Keratinocyte (primary cell): ENCODE measurements around the gene SLC25A2. TPM values are rescaled to one million over a fixed set of nuclear protein-coding genes. Genes with fewer than 3 reads are reported as not detected.

ENCODE experiments used
- DNase-seq: peaks from one replicate; pipeline ENCODE4 v3.0.0-alpha.2; 2011; ENCODE audit warnings: low read depth, missing footprints, low spot score
- FAIRE-seq: peaks from 2 replicates; lab custom pipeline; 2011; peaks lifted over from hg19 to GRCh38; lab: Jason Lieb, UNC
- H2AFZ ChIP-seq: 2 replicates; pipeline ENCODE4 v1.6.0; 2012; ENCODE audit warnings: low read length, control low read depth, inconsistent platforms; ENCODE audit not compliant: control insufficient read depth
- H3K27ac ChIP-seq: 2 replicates; pipeline ENCODE4 v1.5.1; 2011; ENCODE audit warnings: low read length; ENCODE audit not compliant: control insufficient read depth, insufficient read depth
- H3K27me3 ChIP-seq: 3 replicates; pipeline ENCODE4 v1.6.0; 2011; ENCODE audit warnings: low read length; ENCODE audit not compliant: control insufficient read depth, insufficient read depth; ENCODE audit errors: extremely low read depth
- H3K36me3 ChIP-seq, 2 experiments: 2 replicates in 1 of 2; 3 replicates in 1 of 2; pipeline ENCODE4 v1.5.1; 2011; ENCODE audit warnings: low read length in 2 of 2, mild to moderate bottlenecking in 1 of 2; ENCODE audit not compliant: control insufficient read depth in 2 of 2, insufficient read depth in 2 of 2; ENCODE audit errors: extremely low read depth in 1 of 2
- H3K4me1 ChIP-seq: 3 replicates; pipeline ENCODE4 v1.5.1; 2011; ENCODE audit warnings: low read length; ENCODE audit not compliant: control insufficient read depth, insufficient read depth; ENCODE audit errors: extremely low read depth
- H3K4me2 ChIP-seq: 3 replicates; pipeline ENCODE4 v1.6.0; 2011; ENCODE audit warnings: low read depth, low read length; ENCODE audit not compliant: control insufficient read depth, insufficient read depth; ENCODE audit errors: extremely low read depth
- H3K4me3 ChIP-seq, 3 experiments: fragments of 200-600 bp in 1 of 3; sonication (generic) in 1 of 3; 2 replicates in 2 of 3; 3 replicates in 1 of 3; pipeline ENCODE4 v1.5.1; 2011 to 2016; ENCODE audit warnings: low read length in 3 of 3, mild to moderate bottlenecking in 3 of 3, control low read depth in 2 of 3, inconsistent platforms in 1 of 3, low read depth in 1 of 3, mixed read lengths in 1 of 3, mixed run types in 1 of 3, moderate library complexity in 1 of 3; ENCODE audit not compliant: control insufficient read depth in 2 of 3, insufficient read depth in 2 of 3; ENCODE audit errors: extremely low read depth in 1 of 3
- H3K79me2 ChIP-seq: 2 replicates; pipeline ENCODE4 v1.6.0; 2012; ENCODE audit warnings: low read length; ENCODE audit not compliant: control insufficient read depth, insufficient read depth
- H3K9ac ChIP-seq: 3 replicates; pipeline ENCODE4 v1.6.0; 2011; ENCODE audit warnings: low read length; ENCODE audit not compliant: control insufficient read depth, insufficient read depth; ENCODE audit errors: extremely low read depth
- H3K9me1 ChIP-seq: 3 replicates; pipeline ENCODE4 v1.6.0; 2011; ENCODE audit warnings: low read length; ENCODE audit not compliant: control insufficient read depth, insufficient read depth; ENCODE audit errors: extremely low read depth
- H3K9me3 ChIP-seq: 2 replicates; pipeline ENCODE4 v1.5.1; 2012; ENCODE audit warnings: low read depth, low read length; ENCODE audit not compliant: control insufficient read depth
- H4K20me1 ChIP-seq: 3 replicates; pipeline ENCODE4 v1.6.0; 2011; ENCODE audit warnings: low read length; ENCODE audit not compliant: control insufficient read depth, insufficient read depth; ENCODE audit errors: extremely low read depth
- EZH2 ChIP-seq: IDR thresholded peaks from one replicate; pipeline ENCODE4 v1.6.1; 2012; ENCODE audit warnings: inconsistent platforms, mild to moderate bottlenecking, low read length, moderate library complexity
- dilution Hi-C: fragments of 300-500 bp; cut with MboI; formaldehyde crosslinking; loops from one replicate; pipeline ENCODE4 v1.7.0; 2020; ENCODE audit warnings: low sequenced_read_pairs; ENCODE audit not compliant: extremely low pct_ligation_motif_present
- polyA plus RNA-seq, 5 experiments: library from polyadenylated mRNA; depleted of rRNA in 3 of 5; stranded (reverse) in 3 of 5; stranded (forward) in 1 of 5; unstranded in 1 of 5; fragments of >200 nt; gene quantifications; 1 replicate in 1 of 5; 2 replicates in 3 of 5; 3 replicates in 1 of 5; pipeline versions ENCODE4 v1.2.1 to v1.2.3, GENCODE V29; 2011 to 2012; ENCODE audit warnings: missing spikeins in 2 of 5, low read depth in 1 of 5, low replicate concordance in 1 of 5
- TF ChIP-seq, protein P1 (sequence below), 3 experiments: IDR thresholded peaks in 1 of 3; conservative IDR thresholded peaks in 1 of 3; optimal IDR thresholded peaks in 1 of 3; 2 replicates in 2 of 3; 3 replicates in 1 of 3; pipeline versions ENCODE3 to v1.5.1; 2011; ENCODE audit warnings: low read length in 3 of 3, mild to moderate bottlenecking in 3 of 3, moderate library complexity in 2 of 3, control low read depth in 1 of 3, inconsistent platforms in 1 of 3; ENCODE audit not compliant: insufficient read depth in 2 of 3; ENCODE audit errors: extremely low read depth in 1 of 3

SLC25A2 gene
- polyA plus RNA-seq, 1 donor (not counting 4 experiments of a cell fraction or from before 2014, with no cell fraction given), result not detected

- no peak overlapping the region for H3K27ac ChIP-seq
- H4K20me1 ChIP-seq, result no peaks in the 10 kb centered on the region
- peak overlapping the region; percentile 34 for H2AFZ ChIP-seq
- no peaks in the 10 kb centered on the region for H3K79me2 ChIP-seq
- FAIRE-seq (no peak), DNase-seq (no peak)
- no peaks in the 10 kb centered on the region for H3K9me1 ChIP-seq
- TF ChIP-seq, protein P1, sequence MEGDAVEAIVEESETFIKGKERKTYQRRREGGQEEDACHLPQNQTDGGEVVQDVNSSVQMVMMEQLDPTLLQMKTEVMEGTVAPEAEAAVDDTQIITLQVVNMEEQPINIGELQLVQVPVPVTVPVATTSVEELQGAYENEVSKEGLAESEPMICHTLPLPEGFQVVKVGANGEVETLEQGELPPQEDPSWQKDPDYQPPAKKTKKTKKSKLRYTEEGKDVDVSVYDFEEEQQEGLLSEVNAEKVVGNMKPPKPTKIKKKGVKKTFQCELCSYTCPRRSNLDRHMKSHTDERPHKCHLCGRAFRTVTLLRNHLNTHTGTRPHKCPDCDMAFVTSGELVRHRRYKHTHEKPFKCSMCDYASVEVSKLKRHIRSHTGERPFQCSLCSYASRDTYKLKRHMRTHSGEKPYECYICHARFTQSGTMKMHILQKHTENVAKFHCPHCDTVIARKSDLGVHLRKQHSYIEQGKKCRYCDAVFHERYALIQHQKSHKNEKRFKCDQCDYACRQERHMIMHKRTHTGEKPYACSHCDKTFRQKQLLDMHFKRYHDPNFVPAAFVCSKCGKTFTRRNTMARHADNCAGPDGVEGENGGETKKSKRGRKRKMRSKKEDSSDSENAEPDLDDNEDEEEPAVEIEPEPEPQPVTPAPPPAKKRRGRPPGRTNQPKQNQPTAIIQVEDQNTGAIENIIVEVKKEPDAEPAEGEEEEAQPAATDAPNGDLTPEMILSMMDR (optimal IDR thresholded peaks at IDR 0.05 in 1 of 3, IDR thresholded peaks at IDR 0.05 in 1 of 3, conservative IDR thresholded peaks at IDR 0.05 in 1 of 3; ENCODE audit: extremely low read depth in 1 of 3, insufficient read depth in 2 of 3, low read length in 3 of 3), result peak; percentile 53 to 62 (median 55)
- TF ChIP-seq EZH2, result no peak
- H3K4me3 ChIP-seq, result peak overlapping the region; percentile 7 to 53 (median 37)
- H3K27me3 ChIP-seq, result peaks cover 1% of the 10 kb centered on the region
- no peak overlapping the region for H3K9ac ChIP-seq
- no peaks in the 10 kb centered on the region for H3K36me3 ChIP-seq
- H3K4me2 ChIP-seq, result peak overlapping the region; percentile 62
- H3K4me1 ChIP-seq, result no peaks in the 10 kb centered on the region
- no peaks in the 10 kb centered on the region for H3K9me3 ChIP-seq
- dilution Hi-C loops, result no loop called here
Observed at GRCh38 chr5:141326088-141326854, 22.4 kb upstream of the SLC25A2 start.

DNA sequence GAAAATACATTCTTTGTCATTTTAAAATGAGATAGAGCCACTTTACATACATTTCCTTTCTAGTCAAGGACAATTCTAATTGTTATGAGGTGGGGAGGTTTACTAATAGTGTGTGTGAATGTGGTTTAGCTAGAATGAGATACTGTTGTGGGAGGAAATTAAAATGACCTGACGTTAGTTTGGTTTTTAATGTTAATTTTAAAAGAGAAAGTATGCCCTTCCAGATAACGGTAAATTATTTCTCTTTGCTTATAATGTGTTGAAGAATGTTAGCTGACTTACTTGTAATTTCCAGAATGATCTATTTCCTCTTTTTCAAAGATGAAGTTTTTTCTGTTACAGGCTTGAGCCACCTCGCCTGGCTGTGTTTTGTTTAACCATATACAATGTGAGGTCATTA lies 18.4 kb upstream of the SLC25A2 start:
- no peak overlapping the region for H2AFZ ChIP-seq
- no peak overlapping the region for H3K4me2 ChIP-seq
- no peaks in the 10 kb centered on the region for H3K9me1 ChIP-seq
- H3K36me3 ChIP-seq, result peaks cover 1 to 12% of the 10 kb centered on the region in 2 experiments
- no peak for TF ChIP-seq EZH2
- TF ChIP-seq, protein P1 (optimal IDR thresholded peaks at IDR 0.05 in 1 of 3, IDR thresholded peaks at IDR 0.05 in 1 of 3, conservative IDR thresholded peaks at IDR 0.05 in 1 of 3; ENCODE audit: extremely low read depth in 1 of 3, insufficient read depth in 2 of 3, low read length in 3 of 3), result no peak
- no peak overlapping the region for H3K4me3 ChIP-seq
- H3K9ac ChIP-seq, result no peak overlapping the region
- peaks cover 15% of the 10 kb centered on the region for H3K79me2 ChIP-seq
- DNase-seq (no peak), FAIRE-seq (no peak)
- H3K27me3 ChIP-seq, result no peaks in the 10 kb centered on the region
- H3K4me1 ChIP-seq, result peaks cover 8% of the 10 kb centered on the region
- dilution Hi-C loops, result no loop called here
- no peak overlapping the region for H3K27ac ChIP-seq
- H4K20me1 ChIP-seq, result no peaks in the 10 kb centered on the region
- peaks cover 22% of the 10 kb centered on the region for H3K9me3 ChIP-seq
